HG03135 (cell line): ENCODE results near the gene SERPINB6.
"Not testable (repeated sequence)": the region's sequence is repeated elsewhere in the genome, so short reads cannot be mapped to it uniquely, and the experiment has no call there.

Experiments
- ATAC-seq: cut with Tn5 transposase; IDR thresholded peaks from one replicate; pipeline ENCODE4 v1.9.1; 2021; ENCODE audit warnings: mild to moderate bottlenecking, moderate library complexity; ENCODE audit not compliant: unreplicated experiment

SERPINB6 gene

DNA sequence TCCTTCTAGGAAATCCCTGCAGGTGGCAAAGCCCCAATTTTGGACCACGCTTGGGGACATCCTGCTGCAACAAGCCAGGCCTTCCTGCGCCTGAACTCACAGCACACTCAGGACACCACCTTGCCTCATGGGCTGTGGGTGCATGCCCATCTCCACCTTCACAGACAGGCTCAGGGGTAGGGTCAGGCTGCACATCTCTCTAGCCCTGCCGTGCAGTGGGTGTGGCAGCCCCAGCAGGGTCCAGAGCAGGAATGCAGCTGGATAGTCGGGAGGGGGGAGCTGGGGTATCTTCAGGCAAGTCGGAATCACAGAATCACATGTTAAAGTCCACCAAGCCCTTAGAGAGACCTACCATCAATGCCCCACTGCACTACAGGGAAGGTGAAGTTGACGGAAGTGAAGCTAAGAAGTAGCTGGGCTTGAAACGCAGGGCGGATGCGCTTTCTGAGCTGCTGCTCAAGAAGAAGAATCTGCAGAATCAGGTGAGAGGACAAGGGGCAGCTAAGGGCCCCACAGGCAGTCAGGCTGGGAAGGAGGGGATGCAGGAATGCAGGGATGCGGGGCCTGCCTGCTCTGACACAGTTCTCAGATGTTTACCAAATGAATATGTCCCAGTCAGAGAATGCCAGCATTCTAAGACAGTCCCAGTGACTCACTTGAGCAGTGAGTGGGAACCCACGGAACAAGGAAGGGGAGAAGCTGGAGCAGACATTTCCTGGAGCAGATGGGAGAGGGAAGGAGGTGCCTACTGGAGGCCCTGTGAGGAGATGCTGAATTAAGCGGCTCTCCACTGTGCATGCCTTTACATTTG is 11.3 kb downstream of the SERPINB6 start:
- ATAC-seq: no peak

DNA sequence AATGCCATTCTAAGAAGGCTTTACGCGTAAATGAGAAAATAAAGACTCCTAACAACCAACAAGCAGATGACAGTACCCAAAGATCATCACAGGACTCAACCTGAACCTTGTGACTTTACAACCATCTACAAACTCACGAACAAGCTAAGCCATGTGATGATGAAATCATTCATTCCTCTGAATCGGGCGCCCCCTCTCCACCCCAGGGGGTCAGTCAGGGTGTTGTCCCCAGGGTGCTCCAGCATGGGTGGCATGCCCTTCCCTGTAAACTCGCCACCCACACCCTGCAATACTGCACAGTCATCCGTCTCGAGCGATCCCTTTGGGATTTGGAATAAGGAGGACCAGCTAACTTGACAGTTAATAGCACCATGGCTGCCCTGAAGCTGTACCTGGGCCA is 12.6 kb downstream of the SERPINB6 start:
- ATAC-seq: no peak

DNA sequence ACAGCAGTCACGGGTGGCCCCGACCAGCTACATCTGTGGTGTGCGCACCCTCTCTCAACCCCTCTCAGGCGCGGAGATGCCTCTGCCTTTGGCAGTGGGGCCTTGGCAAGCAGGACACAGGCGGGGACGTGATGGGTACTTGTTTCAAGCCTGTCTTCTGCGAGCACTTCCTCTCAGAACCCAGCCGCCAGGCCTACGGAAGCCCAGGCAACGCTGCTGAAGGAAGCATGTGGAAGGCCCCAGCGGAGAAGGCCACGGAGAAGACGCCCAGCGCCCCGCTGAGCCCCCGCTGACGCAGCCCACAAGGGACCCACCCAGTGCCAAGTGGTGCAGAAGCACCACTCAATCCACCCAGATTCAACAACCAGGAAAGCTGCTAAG is 13.0 kb downstream of the SERPINB6 start:
- ATAC-seq: no peak

DNA sequence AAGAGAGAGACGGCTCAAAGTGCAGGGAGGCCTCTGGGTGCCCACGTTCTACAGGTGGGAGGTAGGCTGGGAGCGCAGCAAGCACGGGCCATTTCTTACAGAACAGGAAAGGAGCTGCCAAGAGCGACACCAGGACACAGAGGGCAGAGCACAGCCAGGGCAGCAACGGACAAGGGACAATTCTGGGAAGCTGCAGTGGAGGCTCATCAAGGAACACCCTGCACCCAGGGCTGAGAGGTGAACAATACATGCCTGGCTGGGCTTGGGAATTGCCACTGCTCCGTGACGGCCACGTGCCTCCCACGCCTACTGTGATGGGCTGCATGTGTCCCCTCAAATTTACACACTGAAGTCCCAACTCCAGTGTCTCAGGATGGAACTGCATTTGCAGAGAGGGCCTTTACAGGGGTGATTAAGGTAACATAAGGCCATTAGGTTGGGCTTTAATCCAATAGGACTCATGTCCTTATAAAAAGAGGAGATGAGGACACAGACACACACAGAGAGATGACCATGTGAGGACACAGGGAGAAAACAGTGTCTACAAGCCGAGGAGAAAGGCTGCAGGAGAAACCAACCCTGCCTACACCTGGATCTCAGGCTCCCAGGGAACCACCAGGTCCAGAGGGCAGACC is 13.6 kb downstream of the SERPINB6 start:
- no peak for ATAC-seq

DNA sequence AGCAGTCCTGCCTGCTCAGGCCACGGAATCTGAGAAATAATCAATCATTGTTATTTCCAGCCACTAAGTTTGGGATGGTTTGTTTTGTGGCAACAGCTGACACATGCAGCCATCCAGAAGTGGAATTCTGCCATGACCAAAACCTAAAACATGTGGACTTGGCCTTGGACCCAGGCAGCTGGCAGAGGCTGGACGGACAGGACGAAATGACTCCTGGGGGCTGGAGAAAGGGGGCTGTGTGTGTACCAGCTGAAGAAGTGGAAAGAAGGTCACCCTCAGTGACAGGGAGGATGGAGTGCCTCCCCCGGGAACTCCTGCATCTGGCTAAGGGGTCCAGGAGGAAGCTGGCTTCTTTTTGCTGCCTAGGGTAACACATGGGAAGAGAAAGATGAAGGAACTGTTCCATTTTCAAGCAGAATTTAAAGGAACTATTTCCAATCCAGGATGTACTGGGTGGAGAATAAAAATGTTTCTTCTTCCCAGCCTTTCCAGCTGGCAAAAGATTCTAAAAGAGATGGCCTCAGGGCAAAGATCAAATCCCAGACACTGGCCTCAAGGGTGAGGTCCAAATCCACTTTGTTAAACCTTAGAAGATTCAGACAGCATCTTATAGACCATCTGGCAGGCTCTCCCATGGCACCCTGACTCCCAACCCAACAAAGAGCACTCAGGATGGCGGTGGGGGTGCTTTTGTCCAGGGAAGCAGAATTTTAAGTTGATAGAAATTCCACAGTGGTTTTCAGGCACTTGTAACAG is 14.3 kb downstream of the SERPINB6 start:
- ATAC-seq: no peak

DNA sequence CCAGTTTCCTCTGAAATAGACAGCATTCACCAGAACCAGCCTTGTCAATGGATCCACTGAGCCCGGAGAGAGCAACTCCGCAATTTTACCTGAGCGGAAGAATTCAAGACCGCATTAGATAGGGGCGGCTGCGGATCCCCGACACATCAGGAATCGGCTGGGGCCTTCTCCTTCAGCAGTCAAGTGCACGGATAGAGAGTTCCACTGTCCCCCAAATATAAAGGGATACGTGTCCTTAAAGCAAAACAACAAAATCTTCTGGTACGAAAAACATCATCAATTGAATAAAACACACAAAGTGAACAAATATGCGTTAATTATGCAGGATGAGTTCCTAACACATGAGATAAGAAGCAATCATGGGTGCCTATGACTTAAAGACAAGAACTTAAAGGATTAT is 18.3 kb downstream of the SERPINB6 start:
- no peak for ATAC-seq

DNA sequence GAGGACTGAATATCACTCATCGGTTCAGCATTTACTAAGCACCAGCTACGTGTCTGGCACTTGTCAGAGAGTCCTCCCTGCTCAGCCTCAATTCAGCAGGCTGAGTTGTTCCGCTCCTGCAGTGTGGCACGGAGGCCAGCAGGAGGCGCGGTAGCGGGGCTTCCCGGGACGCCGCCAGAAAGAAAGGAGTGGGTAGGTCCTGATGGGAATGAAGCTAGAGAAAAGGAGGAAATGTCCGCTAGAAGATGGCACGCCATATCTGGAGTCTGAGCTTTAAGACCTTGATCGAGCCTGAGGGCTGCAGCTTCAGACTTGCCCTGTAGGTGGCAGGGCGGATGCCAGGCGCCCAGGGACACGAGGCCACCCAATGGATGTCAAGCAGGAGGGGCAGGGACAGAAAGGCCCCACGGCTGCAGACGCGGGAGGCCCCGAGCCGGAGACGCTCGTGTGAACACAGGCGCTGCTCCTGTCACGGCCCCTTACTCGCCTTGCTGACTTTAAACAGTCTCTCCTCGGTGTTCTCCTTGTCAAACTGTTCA is 18.7 kb downstream of the SERPINB6 start:
- ATAC-seq: no peak

DNA sequence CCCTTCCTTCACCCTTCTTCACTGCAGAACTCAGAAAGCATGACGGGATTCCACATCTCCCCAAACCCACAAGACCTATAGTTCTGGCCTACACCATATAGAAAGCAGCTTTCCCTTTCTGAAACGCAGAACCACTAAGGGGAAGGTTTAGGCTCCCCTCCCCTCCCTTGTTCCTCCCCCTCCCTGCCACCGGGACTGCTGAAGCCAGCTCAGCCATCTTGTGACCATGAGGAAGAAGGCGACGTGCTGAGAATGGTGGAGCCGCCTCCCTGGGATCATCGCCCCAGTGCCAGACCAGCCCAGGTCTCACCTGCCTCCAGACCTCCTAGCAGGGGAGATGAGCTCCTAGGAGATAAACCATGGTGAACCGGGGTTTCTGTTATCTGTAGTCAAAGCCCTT is 19.6 kb downstream of the SERPINB6 start:
- ATAC-seq: no peak

DNA sequence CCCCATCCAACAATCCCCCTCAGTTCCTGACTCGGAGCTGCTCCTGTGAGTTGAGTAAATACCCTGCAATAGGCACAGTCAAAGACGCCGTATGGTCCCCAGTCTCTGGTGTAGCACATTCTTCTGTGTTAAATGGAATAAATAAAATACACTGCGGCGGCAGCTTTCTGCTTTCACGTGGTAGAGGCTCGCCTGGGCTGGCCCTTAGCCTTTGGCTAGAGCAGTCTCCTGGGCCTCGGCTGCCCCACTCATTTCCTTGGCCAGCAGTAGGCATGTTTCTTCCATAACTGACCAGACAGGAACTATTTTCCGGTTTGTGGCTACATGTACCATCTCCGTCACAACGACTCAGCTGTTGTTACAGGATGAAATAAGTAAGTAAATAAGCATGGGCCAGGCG is 20.7 kb downstream of the SERPINB6 start:
- ATAC-seq: no peak

DNA sequence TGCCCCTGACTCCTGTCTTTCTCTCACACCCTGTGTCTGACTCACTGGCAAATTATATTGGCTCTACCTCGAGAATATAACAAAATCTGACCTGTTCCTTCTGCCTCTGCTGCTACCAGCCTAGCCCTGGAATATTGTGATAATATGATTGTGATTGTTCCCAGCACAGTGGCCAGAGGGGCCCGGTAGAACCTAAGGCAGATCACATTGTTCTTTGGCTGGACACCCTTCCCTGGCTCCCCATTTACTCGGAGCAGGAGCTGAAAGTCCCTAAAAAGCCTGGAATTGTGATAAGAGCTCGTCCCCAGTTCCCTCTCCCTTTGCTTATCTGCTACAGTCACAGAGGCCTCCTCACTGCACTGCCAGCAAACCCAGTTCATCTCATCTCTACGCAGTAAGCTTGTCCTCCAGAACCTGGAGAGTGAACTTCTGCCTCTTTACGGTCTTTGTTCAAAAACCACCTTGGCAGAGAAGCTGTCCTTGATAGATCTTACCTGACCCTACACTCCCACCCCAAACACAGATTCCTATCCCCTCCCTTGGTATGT is 21.8 kb downstream of the SERPINB6 start:
- ATAC-seq: no peak

DNA sequence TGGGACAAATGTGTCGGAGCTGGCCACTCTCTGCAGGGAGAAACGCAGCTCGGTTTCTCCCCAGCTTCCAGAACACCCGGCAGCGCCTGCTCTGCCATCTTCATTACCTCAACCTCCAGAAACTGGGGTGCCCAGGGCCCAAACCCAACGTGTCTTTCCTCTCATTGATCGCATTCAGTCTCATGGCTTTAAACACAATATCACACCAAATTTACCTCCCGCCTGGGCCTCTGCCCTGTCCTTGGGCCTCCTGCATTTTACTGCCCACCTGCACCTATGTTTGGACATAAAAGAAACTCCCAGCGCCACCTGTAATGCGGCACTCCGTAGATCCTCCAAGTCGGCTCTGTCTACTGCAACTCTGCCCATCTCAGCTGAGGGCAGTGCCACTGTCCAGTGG is 22.2 kb downstream of the SERPINB6 start:
- no peak for ATAC-seq

DNA sequence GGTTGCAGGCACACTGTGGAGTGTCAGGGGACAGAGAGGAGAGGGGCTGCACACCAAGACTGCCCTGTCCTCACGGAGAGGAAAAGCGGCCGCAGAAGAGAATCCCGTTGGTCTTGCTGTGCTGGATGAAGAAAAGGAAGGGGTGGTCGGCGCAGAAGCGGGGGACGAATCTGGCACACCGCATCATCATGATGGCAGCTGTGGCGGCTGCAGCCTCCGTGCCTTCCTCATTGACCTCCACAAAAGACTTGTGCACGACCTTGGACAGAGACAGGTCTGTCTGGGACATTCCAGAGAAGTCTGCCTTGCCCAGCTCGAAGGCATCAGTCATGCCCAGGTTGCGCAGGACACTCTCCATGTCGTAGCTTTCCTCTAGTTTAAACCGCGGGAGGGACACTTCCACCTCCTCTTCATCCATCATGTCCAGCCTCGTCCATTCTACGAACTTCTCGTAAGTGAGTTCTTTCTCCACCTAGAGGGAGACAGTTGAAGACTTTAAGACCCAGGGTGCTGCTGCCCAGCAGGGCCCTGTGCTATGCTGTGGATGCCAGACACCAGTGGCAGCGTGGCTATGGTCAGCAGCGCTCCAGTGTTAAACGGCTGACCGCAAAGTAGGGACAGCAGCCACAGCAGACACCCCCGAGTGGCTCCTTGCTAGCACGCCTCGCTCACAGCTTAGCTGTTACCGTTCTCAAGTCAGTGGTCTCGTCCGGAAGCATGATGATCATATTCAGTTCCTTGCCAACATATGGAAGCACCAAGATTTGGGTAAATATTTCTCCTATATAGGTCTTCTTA is 22.9 kb downstream of the SERPINB6 start:
- no peak for ATAC-seq

DNA sequence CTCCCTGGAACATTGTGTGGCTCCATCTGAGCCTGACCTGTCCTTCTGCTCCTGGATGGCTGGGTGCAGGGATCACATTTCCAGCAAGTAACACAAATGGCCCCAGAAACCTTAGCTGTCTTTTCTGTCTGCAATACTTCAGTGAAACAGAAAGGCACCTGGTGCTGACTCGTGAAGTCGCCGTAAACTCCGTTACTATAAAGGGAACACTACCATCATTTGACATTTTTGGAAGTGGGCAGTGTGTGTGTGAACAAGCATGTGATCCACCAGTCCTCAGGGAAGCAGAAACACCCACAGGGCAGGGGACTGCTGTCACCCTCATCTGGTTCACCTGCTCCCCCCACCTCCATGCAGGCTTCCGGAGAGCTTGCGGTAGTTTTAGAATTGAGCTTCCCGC is 23.9 kb downstream of the SERPINB6 start:
- no peak for ATAC-seq

DNA sequence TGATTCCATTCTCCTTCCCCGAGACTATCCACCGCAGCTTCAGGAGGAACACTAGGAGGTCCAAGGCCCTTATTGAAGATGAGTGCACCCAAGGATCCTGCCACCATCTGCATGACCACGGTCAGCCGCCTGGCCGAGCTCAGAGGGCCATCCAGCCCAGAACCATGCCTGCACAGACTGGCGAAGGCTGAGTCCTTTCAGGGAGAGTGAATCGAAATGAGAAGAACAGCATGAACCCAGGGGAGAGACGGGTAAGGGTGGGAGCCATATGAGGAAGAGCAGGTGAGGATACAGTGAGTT is 26.3 kb downstream of the SERPINB6 start:
- ATAC-seq: no peak

DNA sequence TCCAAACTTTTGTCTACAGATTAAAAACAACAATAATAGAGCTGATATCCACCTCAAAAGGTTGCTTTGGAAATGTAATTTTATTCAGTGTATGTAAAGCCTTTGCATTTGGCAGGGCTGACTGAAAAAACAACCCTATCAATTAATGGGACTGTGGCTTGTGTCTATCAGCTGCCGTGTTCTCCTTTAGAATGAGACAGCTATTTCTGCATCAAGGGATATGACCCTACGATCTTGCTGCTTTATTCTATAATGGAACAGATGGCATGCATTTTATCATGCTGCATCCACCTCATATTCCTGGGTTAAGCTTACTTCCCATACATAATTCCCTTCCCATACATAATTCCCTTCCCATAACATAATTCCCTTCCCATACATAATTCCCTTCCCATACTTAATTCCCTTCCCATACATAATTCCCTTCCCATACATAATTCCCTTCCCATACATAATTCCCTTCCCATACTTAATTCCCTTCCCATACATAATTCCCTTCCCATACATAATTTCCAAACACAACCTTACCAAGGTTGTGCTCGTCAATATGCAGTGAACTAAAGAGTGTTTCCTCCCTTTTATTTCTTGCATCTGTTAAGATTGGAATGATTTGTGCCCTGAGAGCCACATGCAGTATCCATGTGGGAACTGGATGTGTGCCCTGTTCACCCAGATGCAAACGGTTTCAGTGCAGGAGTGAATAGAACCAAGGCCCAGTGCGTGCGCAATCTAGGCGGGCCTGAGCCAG is 26.8 kb downstream of the SERPINB6 start:
- no peak for ATAC-seq

DNA sequence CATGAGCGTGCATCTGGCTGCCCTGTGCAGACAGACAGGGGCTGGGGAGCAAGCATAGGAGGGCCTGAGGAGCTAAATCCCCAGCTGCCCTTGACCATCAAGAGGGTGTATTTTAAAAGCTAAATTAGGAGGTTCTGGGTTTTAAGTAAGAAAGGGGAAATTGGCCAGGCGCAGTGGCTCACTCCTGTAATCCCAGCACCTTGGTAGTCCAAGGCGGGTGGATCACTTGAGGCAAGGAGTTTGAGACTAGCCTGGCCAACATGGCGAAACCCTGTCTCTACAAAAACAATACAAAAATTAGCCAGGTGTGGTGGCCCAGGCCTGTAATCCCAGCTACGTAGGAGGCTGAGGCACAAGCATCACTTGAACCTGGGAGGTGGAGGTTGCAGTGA is 27.8 kb downstream of the SERPINB6 start:
- ATAC-seq: no peak

DNA sequence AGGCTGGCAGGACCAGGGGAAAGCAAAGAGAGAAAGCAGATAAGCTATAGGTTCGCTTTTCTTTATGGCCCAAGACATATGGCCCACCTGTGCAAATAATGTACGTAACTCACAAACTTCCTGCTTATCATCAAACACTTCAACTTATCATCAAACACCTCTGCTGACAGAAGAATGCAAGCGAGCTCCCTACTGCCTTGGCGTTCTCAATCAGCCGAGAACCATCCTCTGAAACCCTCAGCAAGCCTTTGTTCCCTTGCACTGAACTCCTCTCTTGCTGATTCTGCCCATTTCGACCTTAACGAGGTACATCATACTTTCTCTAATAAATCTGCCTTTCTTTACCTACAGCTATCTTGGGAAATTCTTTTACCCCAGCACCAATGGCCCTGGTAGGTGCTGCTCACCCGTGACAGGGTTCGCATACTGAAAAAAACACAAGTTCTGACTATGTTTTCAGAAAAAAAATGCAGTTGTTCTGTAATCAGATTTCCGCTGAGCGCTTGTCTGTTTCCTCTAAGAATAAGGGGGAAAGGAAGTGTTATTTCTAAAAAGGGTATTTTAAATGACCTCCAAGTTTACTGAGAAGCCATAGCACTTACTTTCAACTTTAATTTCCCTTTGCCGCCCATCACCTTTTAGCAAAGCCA is 28.3 kb downstream of the SERPINB6 start:
- no peak for ATAC-seq

DNA sequence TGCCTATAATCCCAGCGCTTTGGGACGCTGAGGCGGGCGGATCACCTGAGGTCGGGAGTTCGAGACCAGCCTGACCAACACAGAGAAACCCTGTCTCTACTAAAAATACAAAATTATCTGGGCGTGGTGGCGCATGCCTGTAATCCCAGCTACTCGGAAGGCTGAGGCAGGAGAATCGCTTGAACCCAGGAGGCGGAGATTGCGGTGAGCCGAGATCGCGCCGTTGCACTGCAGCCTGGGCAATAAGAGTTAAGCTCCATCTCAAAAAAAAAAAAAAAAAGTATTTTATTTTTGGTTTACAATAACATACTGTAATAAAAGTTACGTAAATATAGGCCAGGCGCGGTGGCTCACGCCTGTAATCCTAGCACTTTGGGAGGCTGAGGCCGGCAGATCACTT is 29.3 kb downstream of the SERPINB6 start:
- ATAC-seq: not testable (repeated sequence)

DNA sequence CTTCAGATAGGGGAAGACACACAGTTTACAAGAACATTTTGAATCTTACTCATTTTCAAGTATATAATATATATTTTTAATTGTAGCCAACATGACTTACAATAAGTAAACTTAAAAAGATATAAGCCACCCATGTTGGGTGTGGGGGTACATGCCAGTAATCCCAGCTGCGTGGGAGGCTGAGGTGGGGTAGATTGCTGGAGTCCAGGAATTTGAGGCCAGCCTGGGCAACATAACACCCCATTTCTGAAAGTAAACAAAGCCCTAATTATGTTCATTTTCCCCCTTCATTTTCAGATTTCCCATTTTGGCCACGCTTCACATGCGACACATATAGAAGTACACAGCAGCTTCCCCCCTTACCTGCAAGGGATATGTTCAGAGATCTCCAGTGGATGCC is 30.5 kb downstream of the SERPINB6 start:
- ATAC-seq: no peak
